ENCODE measurements around the gene CLDN22. TPM values are rescaled to one million over a fixed set of nuclear protein-coding genes. Genes with fewer than 3 reads are reported as not detected.
A peak's percentile ranks its signal among the peaks of the same experiment; 100 is the strongest.

Gene CLDN22
- total and polyA plus RNA-seq, 2 donors (not counting 1 experiment from before 2014, with no cell fraction given), result under 0.01 TPM; not detected in 1

GRCh38 chr4:183286590-183287308 is 33.3 kb downstream of the CLDN22 start:
- no peak for DNase-seq (ENCODE audit: low read depth in 2 of 2)
- H3K27ac ChIP-seq (ENCODE audit: insufficient read depth, low read length), result no peak overlapping the region
- H3K36me3 ChIP-seq (ENCODE audit: control insufficient read depth, insufficient read depth, low read length), result peaks cover 21% of the 10 kb centered on the region
- no peaks in the 10 kb centered on the region for H3K9me3 ChIP-seq (ENCODE audit: control insufficient read depth, insufficient read depth, low read depth, low read length)
- TF ChIP-seq EZH2 (IDR thresholded peaks at IDR 0.05; ENCODE audit: low read length, missing control alignments) (no peak), CTCF (conservative IDR thresholded peaks at IDR 0.05 in 1 of 2, IDR thresholded peaks at IDR 0.05 in 1 of 2; ENCODE audit: low read depth in 1 of 2, low read length in 2 of 2) (no peak)
- H3K4me3 ChIP-seq (replicated peaks in 1 of 4; ENCODE audit: control extremely low read depth in 1 of 4, insufficient read depth in 1 of 4, low read depth in 3 of 4, low read length in 4 of 4), result no peak overlapping the region
- H3K79me2 ChIP-seq (ENCODE audit: control insufficient read depth, insufficient read depth, low read length), result no peaks in the 10 kb centered on the region
- no peaks in the 10 kb centered on the region for H3K27me3 ChIP-seq (ENCODE audit: control insufficient read depth, insufficient read depth, low read length)
- H3K4me1 ChIP-seq (ENCODE audit: control insufficient read depth, extremely low read depth, insufficient read depth, low read length), result peaks cover 14% of the 10 kb centered on the region
- H4K20me1 ChIP-seq (ENCODE audit: control insufficient read depth, extremely low read depth, insufficient read depth, low read length), result no peaks in the 10 kb centered on the region
- no peak overlapping the region for H3K4me2 ChIP-seq (ENCODE audit: extremely low read depth, insufficient read depth, low read length)
- H3K9ac ChIP-seq (ENCODE audit: insufficient read depth, low read length), result no peak overlapping the region
- H2AFZ ChIP-seq (ENCODE audit: low read length), result no peak overlapping the region

- peaks cover 19% of the 10 kb centered on the region for H3K36me3 ChIP-seq (ENCODE audit: control insufficient read depth, insufficient read depth, low read length)
- no peaks in the 10 kb centered on the region for H3K9me3 ChIP-seq (ENCODE audit: control insufficient read depth, insufficient read depth, low read depth, low read length)
- no peak overlapping the region for H3K27ac ChIP-seq (ENCODE audit: insufficient read depth, low read length)
- peaks cover 14% of the 10 kb centered on the region for H3K4me1 ChIP-seq (ENCODE audit: control insufficient read depth, extremely low read depth, insufficient read depth, low read length)
- H3K79me2 ChIP-seq (ENCODE audit: control insufficient read depth, insufficient read depth, low read length), result no peaks in the 10 kb centered on the region
- no peak overlapping the region for H2AFZ ChIP-seq (ENCODE audit: low read length)
- no peaks in the 10 kb centered on the region for H3K27me3 ChIP-seq (ENCODE audit: control insufficient read depth, insufficient read depth, low read length)
- H3K9ac ChIP-seq (ENCODE audit: insufficient read depth, low read length), result no peak overlapping the region
- DNase-seq (ENCODE audit: low read depth in 2 of 2), result no peak
- no peak overlapping the region for H3K4me3 ChIP-seq (replicated peaks in 1 of 4; ENCODE audit: control extremely low read depth in 1 of 4, insufficient read depth in 1 of 4, low read depth in 3 of 4, low read length in 4 of 4)
- H4K20me1 ChIP-seq (ENCODE audit: control insufficient read depth, extremely low read depth, insufficient read depth, low read length), result no peaks in the 10 kb centered on the region
- TF ChIP-seq CTCF (conservative IDR thresholded peaks at IDR 0.05 in 1 of 2, IDR thresholded peaks at IDR 0.05 in 1 of 2; ENCODE audit: low read depth in 1 of 2, low read length in 2 of 2), result no peak
- no peak for TF ChIP-seq EZH2 (IDR thresholded peaks at IDR 0.05; ENCODE audit: low read length, missing control alignments)
- H3K4me2 ChIP-seq (ENCODE audit: extremely low read depth, insufficient read depth, low read length), result no peak overlapping the region
Observed at GRCh38 chr4:183285886-183286285, 34.2 kb downstream of the CLDN22 start.

- Histone ChIP-seq H3K27ac (ENCODE audit: insufficient read depth, low read length) (no peak overlapping the region), H4K20me1 (ENCODE audit: control insufficient read depth, extremely low read depth, insufficient read depth, low read length) (no peaks in the 10 kb centered on the region), H3K79me2 (ENCODE audit: control insufficient read depth, insufficient read depth, low read length) (no peaks in the 10 kb centered on the region), H3K9ac (ENCODE audit: insufficient read depth, low read length) (no peak overlapping the region), H3K9me3 (ENCODE audit: control insufficient read depth, insufficient read depth, low read depth, low read length) (no peaks in the 10 kb centered on the region), H3K4me1 (ENCODE audit: control insufficient read depth, extremely low read depth, insufficient read depth, low read length) (peaks cover 14% of the 10 kb centered on the region), H3K27me3 (ENCODE audit: control insufficient read depth, insufficient read depth, low read length) (no peaks in the 10 kb centered on the region), H3K4me3 (replicated peaks in 1 of 4; ENCODE audit: control extremely low read depth in 1 of 4, insufficient read depth in 1 of 4, low read depth in 3 of 4, low read length in 4 of 4) (no peak overlapping the region), H2AFZ (ENCODE audit: low read length) (no peak overlapping the region), H3K36me3 (ENCODE audit: control insufficient read depth, insufficient read depth, low read length) (peaks cover 18% of the 10 kb centered on the region), H3K4me2 (ENCODE audit: extremely low read depth, insufficient read depth, low read length) (no peak overlapping the region)
- DNase-seq (ENCODE audit: low read depth in 2 of 2), result peak; percentile 84 to 86
- TF ChIP-seq EZH2 (IDR thresholded peaks at IDR 0.05; ENCODE audit: low read length, missing control alignments) (no peak), CTCF (conservative IDR thresholded peaks at IDR 0.05 in 1 of 2, IDR thresholded peaks at IDR 0.05 in 1 of 2; ENCODE audit: low read depth in 1 of 2, low read length in 2 of 2) (no peak)
Observed at GRCh38 chr4:183284965-183285364, 35.1 kb downstream of the CLDN22 start.

Measured in fibroblast of lung (primary cell).